WTC11 (cell line): ENCODE measurements around the gene CHD9. TPM values are rescaled to one million over a fixed set of nuclear protein-coding genes. Genes with fewer than 3 reads are reported as not detected.

ENCODE experiments used
- ATAC-seq: fragments of 200-7000 bp; cut with Tn5 transposase; 2 replicates; pipeline ENCODE4 v1.10.0; 2021; ENCODE audit warnings: mild to moderate bottlenecking, moderate library complexity
- CTCF ChIA-PET: fragments of 300-600 bp; sonication (Branson Sonifier 250); formaldehyde crosslinking; loops from one replicate; lab custom pipeline; 2021; ENCODE audit warnings: antibody characterized with exemption; lab: Charles Lee
- POLR2A ChIA-PET: fragments of 350-600 bp; sonication (Branson Sonifier 250); formaldehyde crosslinking; loops from one replicate; lab custom pipeline; 2021; ENCODE audit warnings: antibody characterized with exemption; lab: Charles Lee
- DNase-seq: peaks from one replicate; pipeline ENCODE4 v3.0.0; 2021; ENCODE audit warnings: low spot score
- H3K27ac Mint-ChIP-seq: 2 replicates; pipeline ENCODE4 v1.8.0; 2021; ENCODE audit warnings: mixed read lengths
- H3K27me3 Mint-ChIP-seq: 2 replicates; pipeline ENCODE4 v1.8.0; 2021; ENCODE audit warnings: low read depth, mild to moderate bottlenecking, moderate library complexity, mixed read lengths
- H3K36me3 Mint-ChIP-seq: 2 replicates; pipeline ENCODE4 v1.8.0; 2021; ENCODE audit warnings: mixed read lengths
- H3K4me1 Mint-ChIP-seq: 2 replicates; pipeline ENCODE4 v1.8.0; 2022; ENCODE audit warnings: mixed read lengths
- H3K4me3 Mint-ChIP-seq: 2 replicates; pipeline ENCODE4 v1.8.0; 2021; ENCODE audit warnings: mild to moderate bottlenecking, moderate library complexity, mixed read lengths
- H3K9me3 Mint-ChIP-seq: 2 replicates; pipeline ENCODE4 v1.8.0; 2021; ENCODE audit warnings: mixed read lengths
- CBFB ChIP-seq: sonication (generic); formaldehyde crosslinking; IDR thresholded peaks from 2 replicates; pipeline ENCODE4 v1.8.1; 2022; ENCODE audit warnings: mild to moderate bottlenecking, low read depth, missing genetic modification reagents
- E2F1 ChIP-seq: sonication (generic); formaldehyde crosslinking; IDR thresholded peaks from 2 replicates; pipeline ENCODE4 v1.8.0; 2022; ENCODE audit warnings: mild to moderate bottlenecking, missing genetic modification reagents
- ERG ChIP-seq: fragments of 250-450 bp; sonication (Bioruptor Pico); IDR thresholded peaks from 2 replicates; pipeline ENCODE4 v1.8.0; 2021; ENCODE audit warnings: mild to moderate bottlenecking
- ESRRA ChIP-seq: sonication (generic); formaldehyde crosslinking; IDR thresholded peaks from 2 replicates; pipeline ENCODE4 v1.8.1; 2022; ENCODE audit warnings: mild to moderate bottlenecking, missing genetic modification reagents, borderline replicate concordance
- ETV6 ChIP-seq: sonication (generic); formaldehyde crosslinking; IDR thresholded peaks from 2 replicates; pipeline ENCODE4 v1.8.1; 2022; ENCODE audit warnings: mild to moderate bottlenecking, missing genetic modification reagents
- FOXK1 ChIP-seq: sonication (generic); formaldehyde crosslinking; IDR thresholded peaks from 2 replicates; pipeline ENCODE4 v1.8.0; 2022; ENCODE audit warnings: mild to moderate bottlenecking, moderate library complexity, missing genetic modification reagents
- HMGXB4 ChIP-seq: sonication (generic); formaldehyde crosslinking; IDR thresholded peaks from 2 replicates; pipeline ENCODE4 v1.8.1; 2023; ENCODE audit warnings: mild to moderate bottlenecking, moderate library complexity, missing genetic modification reagents
- NFATC4 ChIP-seq: fragments of 250-450 bp; sonication (Bioruptor Pico); IDR thresholded peaks from 2 replicates; pipeline ENCODE4 v1.9.0; 2021; ENCODE audit warnings: mild to moderate bottlenecking
- NR3C1 ChIP-seq: sonication (generic); formaldehyde crosslinking; conservative IDR thresholded peaks from 2 replicates; pipeline ENCODE4 v1.8.1; 2023; ENCODE audit warnings: low read depth, mild to moderate bottlenecking, missing genetic modification reagents
- PRDM15 ChIP-seq: sonication (generic); formaldehyde crosslinking; IDR thresholded peaks from 2 replicates; pipeline ENCODE4 v1.8.0; 2022; ENCODE audit warnings: missing genetic modification reagents
- PREB ChIP-seq: sonication (generic); formaldehyde crosslinking; IDR thresholded peaks from 2 replicates; pipeline ENCODE4 v1.8.1; 2022; ENCODE audit warnings: mild to moderate bottlenecking, missing genetic modification reagents, moderate library complexity, borderline replicate concordance
- PRRX2 ChIP-seq: fragments of 250-450 bp; sonication (Bioruptor Pico); IDR thresholded peaks from 2 replicates; pipeline ENCODE4 v1.8.0; 2021; ENCODE audit warnings: mild to moderate bottlenecking
- STAT6 ChIP-seq: sonication (generic); formaldehyde crosslinking; conservative IDR thresholded peaks from 2 replicates; pipeline ENCODE4 v1.8.1; 2023; ENCODE audit warnings: mild to moderate bottlenecking, low read depth, missing genetic modification reagents, moderate library complexity
- TEAD4 ChIP-seq: sonication (generic); formaldehyde crosslinking; IDR thresholded peaks from 2 replicates; pipeline ENCODE4 v1.8.0; 2022; ENCODE audit warnings: mild to moderate bottlenecking, missing genetic modification reagents
- ZNF281 ChIP-seq: sonication (generic); formaldehyde crosslinking; IDR thresholded peaks from 2 replicates; pipeline ENCODE4 v1.8.0; 2023; ENCODE audit warnings: mild to moderate bottlenecking, missing genetic modification reagents
- ZNF317 ChIP-seq: sonication (generic); formaldehyde crosslinking; IDR thresholded peaks from 2 replicates; pipeline ENCODE4 v1.8.1; 2023; ENCODE audit warnings: low read depth, mild to moderate bottlenecking, moderate library complexity, missing genetic modification reagents, borderline replicate concordance
- ZNF396 ChIP-seq: fragments of 250-450 bp; sonication (Bioruptor Pico); IDR thresholded peaks from 2 replicates; pipeline ENCODE4 v1.8.0; 2021; ENCODE audit warnings: mild to moderate bottlenecking, moderate library complexity, borderline replicate concordance
- total RNA-seq: library from RNA; stranded (reverse); gene quantifications from 3 replicates; pipeline ENCODE4 v1.2.3, GENCODE V29; 2021
- TF ChIP-seq, protein P1 (sequence below): sonication (generic); formaldehyde crosslinking; IDR thresholded peaks from 2 replicates; pipeline ENCODE4 v1.8.1; 2022; ENCODE audit warnings: missing genetic modification reagents, borderline replicate concordance

Gene CHD9
- total RNA-seq, 1 experiment from 2014 or later: 31.3 TPM

DNA sequence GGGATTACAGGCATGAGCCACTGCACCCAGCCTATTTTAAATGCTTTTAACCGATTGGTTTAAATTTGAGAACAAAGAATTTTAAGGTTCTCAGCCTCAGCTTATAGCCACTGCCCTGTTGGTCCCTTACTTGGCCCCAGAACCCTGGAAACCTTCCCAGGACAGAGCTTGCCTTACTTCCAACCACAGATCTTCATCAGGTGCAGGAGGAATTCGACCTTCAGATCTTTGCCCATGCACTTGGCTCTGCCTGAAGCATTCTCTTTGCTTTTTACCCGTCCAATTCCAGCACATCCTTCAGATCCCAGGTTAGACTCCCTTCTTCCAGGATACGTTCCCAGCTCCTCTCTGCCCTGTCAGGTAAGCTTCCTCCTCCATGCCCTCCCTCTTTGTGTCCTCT, 27.7 kb downstream of the CHD9 start:
- Mint-ChIP-seq H3K27ac (peak overlapping the region; percentile 12), H3K36me3 (peaks cover 13% of the 10 kb centered on the region), H3K27me3 (no peaks in the 10 kb centered on the region), H3K4me1 (peaks cover 79% of the 10 kb centered on the region), H3K4me3 (no peak overlapping the region), H3K9me3 (peaks cover 13% of the 10 kb centered on the region)
- ChIA-PET CTCF (no interaction called here), POLR2A (interaction anchor here (0.6 to 2.5 kb wide), 2 partner anchors 16 to 27 kb away, joined by 3 to 7 read pairs; no protein-coding TSS in a partner anchor)
- DNase-seq: no peak
- TF ChIP-seq ZNF317 (CRISPR knock-in tag): no peak
- TF ChIP-seq TEAD4 (CRISPR knock-in tag): no peak
- TF ChIP-seq NFATC4 (CRISPR knock-in tag): no peak
- TF ChIP-seq FOXK1 (CRISPR knock-in tag): no peak
- TF ChIP-seq PREB (CRISPR knock-in tag): no peak
- TF ChIP-seq ESRRA (CRISPR knock-in tag): no peak
- no peak for TF ChIP-seq HMGXB4 (CRISPR knock-in tag)
- TF ChIP-seq NR3C1 (CRISPR knock-in tag): no peak
- TF ChIP-seq PRRX2: no peak
- TF ChIP-seq PRDM15 (CRISPR knock-in tag): no peak
- TF ChIP-seq STAT6 (CRISPR knock-in tag): no peak
- TF ChIP-seq ERG (CRISPR knock-in tag): no peak
- ATAC-seq: no peak

DNA sequence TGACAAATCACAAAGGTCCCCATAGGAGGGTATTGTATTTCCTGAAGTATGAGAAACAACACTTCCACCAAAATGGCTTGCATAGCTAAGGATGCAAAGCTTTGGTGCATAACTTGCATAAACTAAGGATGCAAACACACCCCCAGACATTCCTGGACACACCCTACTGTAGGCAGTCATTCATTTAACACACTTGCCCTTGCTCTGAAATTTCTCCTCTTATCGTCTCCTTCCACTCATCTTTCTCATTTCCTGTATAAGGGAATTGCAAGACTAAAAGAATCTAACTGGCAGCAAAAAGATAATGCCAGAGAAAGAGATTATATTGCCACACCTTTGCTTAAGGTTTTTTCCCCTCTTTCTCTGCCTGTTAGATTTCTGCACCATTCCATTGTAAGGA, 28.3 kb downstream of the CHD9 start:
- CTCF ChIA-PET: interaction anchor here (1.1 kb wide), 1 partner anchor 9 kb away, joined by 3 read pairs; no protein-coding TSS in a partner anchor
- Mint-ChIP-seq H3K4me3 (no peak overlapping the region), H3K27me3 (no peaks in the 10 kb centered on the region), H3K9me3 (peaks cover 7% of the 10 kb centered on the region), H3K27ac (no peak overlapping the region), H3K36me3 (peaks cover 7% of the 10 kb centered on the region), H3K4me1 (peaks cover 79% of the 10 kb centered on the region)
- ATAC-seq: no peak
- POLR2A ChIA-PET: interaction anchor here (0.5 to 2.5 kb wide), 3 partner anchors 12 to 28 kb away, joined by 3 to 7 read pairs (median 3); no protein-coding TSS in a partner anchor
- DNase-seq: no peak
- no peak for TF ChIP-seq ZNF281 (CRISPR knock-in tag)
- TF ChIP-seq CBFB (CRISPR knock-in tag): no peak
- no peak for TF ChIP-seq ETV6 (CRISPR knock-in tag)
- no peak for TF ChIP-seq ZNF396 (CRISPR knock-in tag)
- TF ChIP-seq, protein P1, sequence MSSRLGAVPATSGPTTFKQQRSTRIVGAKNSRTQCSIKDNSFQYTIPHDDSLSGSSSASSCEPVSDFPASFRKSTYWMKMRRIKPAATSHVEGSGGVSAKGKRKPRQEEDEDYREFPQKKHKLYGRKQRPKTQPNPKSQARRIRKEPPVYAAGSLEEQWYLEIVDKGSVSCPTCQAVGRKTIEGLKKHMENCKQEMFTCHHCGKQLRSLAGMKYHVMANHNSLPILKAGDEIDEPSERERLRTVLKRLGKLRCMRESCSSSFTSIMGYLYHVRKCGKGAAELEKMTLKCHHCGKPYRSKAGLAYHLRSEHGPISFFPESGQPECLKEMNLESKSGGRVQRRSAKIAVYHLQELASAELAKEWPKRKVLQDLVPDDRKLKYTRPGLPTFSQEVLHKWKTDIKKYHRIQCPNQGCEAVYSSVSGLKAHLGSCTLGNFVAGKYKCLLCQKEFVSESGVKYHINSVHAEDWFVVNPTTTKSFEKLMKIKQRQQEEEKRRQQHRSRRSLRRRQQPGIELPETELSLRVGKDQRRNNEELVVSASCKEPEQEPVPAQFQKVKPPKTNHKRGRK: no peak
- no peak for TF ChIP-seq TEAD4 (CRISPR knock-in tag)
- TF ChIP-seq E2F1 (CRISPR knock-in tag): no peak
